Measurements from ENCODE around the gene ZFP92.

DNA sequence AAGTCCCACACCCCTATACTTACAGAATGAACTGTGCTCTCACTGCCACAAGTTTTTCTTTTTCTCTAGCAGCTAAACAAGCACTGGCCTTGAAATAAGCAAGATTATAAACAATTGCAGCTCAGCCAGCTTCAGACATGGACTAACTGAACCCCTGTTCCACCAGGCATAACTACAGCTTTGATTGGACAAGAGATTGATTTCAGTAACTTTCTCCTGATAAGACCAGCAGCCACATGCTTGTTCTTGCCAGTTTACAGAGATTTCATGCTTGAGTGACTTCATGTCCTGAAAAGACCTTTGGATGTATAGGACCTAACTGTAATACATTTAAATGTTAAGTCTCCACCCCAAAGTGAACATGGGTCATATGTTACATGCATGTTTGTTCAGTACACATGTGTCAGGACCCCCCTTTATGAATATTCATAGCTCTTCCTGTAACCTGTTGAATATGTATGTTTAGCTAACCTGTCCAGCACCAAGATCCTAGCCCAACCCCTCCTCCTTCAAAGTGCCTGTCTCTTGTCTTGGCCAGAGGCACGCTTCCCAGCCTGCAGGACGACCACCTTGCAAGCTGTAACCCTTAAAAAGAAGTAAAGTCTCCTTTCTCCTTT is 49.4 kb upstream of the ZFP92 start:
- TF ChIP-seq, protein P1, sequence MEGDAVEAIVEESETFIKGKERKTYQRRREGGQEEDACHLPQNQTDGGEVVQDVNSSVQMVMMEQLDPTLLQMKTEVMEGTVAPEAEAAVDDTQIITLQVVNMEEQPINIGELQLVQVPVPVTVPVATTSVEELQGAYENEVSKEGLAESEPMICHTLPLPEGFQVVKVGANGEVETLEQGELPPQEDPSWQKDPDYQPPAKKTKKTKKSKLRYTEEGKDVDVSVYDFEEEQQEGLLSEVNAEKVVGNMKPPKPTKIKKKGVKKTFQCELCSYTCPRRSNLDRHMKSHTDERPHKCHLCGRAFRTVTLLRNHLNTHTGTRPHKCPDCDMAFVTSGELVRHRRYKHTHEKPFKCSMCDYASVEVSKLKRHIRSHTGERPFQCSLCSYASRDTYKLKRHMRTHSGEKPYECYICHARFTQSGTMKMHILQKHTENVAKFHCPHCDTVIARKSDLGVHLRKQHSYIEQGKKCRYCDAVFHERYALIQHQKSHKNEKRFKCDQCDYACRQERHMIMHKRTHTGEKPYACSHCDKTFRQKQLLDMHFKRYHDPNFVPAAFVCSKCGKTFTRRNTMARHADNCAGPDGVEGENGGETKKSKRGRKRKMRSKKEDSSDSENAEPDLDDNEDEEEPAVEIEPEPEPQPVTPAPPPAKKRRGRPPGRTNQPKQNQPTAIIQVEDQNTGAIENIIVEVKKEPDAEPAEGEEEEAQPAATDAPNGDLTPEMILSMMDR (conservative IDR thresholded peaks at IDR 0.05): no peak
- TF ChIP-seq EZH2 (IDR thresholded peaks at IDR 0.05; ENCODE audit: low read depth): no peak
